Tongue (tissue), 2 donors: ENCODE measurements around the gene OPN5. TPM values are rescaled to one million over a fixed set of nuclear protein-coding genes. Genes with fewer than 3 reads are reported as not detected.
"Not testable (repeated sequence)": the region's sequence is repeated elsewhere in the genome, so short reads cannot be mapped to it uniquely, and the experiment has no call there.

ENCODE experiments used
- DNase-seq: peaks from one replicate; pipeline ENCODE4 v3.0.0-alpha.2; 2015
- total RNA-seq: library from RNA; depleted of rRNA; stranded (reverse); fragments of >200 nt; gene quantifications from one replicate; pipeline ENCODE4 v1.2.3, GENCODE V29; 2014

OPN5 gene, protein sequence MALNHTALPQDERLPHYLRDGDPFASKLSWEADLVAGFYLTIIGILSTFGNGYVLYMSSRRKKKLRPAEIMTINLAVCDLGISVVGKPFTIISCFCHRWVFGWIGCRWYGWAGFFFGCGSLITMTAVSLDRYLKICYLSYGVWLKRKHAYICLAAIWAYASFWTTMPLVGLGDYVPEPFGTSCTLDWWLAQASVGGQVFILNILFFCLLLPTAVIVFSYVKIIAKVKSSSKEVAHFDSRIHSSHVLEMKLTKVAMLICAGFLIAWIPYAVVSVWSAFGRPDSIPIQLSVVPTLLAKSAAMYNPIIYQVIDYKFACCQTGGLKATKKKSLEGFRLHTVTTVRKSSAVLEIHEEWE
- not detected for total RNA-seq

GRCh38 chr6:47781732-47782131 lies at the start of gene OPN5:
TSS of gene OPN5 (plus strand) at chr6:47782032. CDS start at chr6:47782067, 35 bp downstream.
- no peak for DNase-seq

DNA sequence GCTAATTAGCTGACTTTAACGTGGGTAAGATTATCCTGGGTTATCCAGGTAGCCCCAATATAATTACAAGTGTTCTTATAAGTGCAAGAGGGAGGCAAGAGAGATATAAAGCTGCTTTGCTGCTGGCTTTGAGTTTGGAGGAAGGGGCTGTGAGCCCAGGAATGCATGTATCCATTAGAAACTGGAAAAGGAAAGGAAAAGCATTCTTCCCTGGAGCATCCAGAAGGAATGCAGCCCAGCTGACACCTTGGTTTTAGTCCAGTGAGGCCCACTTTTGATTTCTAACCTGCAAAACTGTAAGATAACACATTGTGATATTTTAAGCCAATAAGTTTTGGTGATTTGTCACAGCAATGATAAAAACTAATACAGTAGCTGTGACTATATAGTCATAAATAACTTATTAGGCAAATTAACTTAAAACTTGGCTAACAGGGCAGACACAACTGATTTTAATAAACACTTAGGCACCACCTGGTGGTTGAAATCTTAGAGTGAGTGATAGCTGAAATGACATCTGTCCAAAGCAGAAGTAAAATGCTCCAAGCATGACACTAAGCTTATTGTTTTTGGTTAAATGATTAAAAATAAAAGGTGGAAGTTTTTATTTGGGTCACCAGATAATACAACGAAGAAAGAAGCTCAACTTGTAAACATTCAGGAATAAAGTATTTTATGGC lies 47.8 kb upstream of the OPN5 start:
- no peak for DNase-seq

DNA sequence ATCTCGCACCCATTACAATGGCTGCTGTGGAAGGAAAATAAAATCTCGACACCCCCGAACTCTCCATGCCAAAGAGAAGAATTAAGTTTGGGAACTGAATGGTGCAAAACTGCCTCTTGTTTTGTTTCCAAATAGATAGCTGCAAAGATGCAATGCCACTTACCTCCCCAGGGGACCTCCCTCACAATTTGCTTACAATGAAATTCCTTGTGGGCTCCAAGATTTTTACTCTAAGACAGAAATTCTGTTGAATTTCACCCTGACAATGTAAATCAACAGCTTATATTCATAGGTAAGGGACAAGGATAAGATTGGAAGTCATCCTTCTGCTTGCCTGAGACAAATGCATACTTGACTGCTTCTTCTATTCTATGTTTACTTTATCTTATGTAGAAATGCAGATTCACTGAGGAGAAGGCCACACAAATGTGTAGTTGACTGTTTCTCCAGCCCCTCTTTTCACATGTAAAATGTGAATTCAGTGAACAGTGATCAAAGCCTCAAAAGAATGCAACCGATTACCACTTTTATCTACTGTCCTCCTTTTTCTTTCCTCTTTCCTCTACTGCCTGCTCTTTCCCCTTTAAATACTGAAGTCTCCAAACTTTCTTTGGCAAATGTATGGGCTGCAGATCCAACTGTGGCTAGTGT lies 46.9 kb upstream of the OPN5 start:
- no peak for DNase-seq

GRCh38 chr6:47736083-47736700 lies 45.6 kb upstream of the OPN5 start:
- DNase-seq, result no peak

- no peak for DNase-seq
Observed at GRCh38 chr6:47737406-47737805, 44.4 kb upstream of the OPN5 start.

DNA sequence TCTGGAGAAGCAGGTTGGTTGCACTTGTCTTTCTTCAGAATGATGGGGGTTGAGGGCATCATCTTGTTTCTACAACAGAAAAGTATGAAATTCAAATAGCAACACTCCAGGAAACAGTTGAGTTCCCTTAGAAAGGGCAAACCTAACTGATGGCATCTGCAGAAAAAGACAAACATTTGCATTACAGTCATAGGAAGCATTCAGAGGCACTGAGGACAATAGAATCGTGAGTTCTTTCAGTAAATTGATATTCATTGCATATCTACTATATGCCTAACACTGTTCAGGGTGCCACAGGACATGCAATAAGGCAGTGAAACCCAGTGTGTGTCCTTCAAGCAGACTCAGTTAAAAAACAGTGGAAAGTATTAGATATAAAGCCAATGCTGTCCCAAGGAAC lies 41.1 kb upstream of the OPN5 start:
- DNase-seq, result no peak

DNA sequence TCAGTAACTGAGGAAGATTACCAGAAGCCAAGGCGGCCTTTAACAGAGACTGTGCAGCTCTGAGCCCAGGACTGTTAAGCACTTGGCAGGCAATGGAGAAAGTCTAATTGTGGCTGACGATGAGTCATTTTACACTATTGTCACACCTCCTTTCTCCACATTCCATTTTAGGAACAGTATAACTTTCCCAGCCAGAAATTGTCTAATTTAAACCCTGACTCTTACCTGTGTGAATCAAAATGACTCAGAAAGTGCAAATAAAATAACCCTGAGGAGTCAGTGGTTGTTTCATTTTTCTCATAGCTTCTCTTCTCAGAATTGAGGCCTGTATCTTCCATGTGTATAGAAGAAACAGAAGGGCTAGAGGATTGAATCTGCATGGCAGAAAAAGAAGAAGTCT lies 40.0 kb upstream of the OPN5 start:
- DNase-seq, result no peak

DNA sequence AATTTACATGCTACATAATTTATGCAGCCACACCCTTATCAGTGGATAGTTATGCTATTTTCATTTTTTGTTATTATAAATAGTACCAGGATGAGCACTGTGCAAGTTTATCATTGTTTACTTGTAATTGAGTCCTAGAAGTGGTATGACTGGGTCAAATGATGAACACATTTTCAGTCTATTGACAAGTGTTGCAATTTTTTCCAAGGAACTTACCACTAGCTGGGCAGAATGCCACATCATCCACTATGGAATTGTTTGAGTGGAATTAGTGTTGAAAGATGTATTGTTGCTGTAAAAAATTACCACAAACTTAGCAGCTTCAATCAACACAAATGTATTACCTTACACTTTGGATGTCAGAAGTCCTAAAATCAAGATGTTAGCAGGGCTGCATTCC lies 38.1 kb upstream of the OPN5 start:
- no peak for DNase-seq

- not testable (repeated sequence) for DNase-seq
Observed at GRCh38 chr6:47745269-47745668, 36.6 kb upstream of the OPN5 start.

GRCh38 chr6:47749757-47750156 lies 32.1 kb upstream of the OPN5 start:
- no peak for DNase-seq

DNA sequence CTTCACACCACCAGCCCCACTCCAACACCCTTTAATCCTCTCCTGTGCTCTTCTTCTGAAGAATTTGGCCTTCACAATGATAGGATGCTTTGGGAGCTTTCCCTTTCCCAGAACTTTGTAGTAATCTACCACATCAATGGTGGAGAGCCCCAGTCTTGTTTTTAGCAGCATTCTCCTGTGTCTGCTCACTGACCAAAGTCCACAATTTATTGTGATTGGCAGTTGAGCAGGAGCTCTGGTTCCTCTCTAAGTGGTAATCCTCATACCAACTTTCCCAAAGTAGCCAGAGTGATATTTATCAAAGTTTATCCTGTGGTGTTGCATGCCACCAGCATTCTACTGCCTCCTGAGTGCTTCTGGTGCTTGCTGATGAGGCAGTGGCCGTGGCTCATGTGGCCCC lies 29.0 kb upstream of the OPN5 start:
- DNase-seq, result no peak

GRCh38 chr6:47759364-47759763 lies 22.5 kb upstream of the OPN5 start:
- DNase-seq, result no peak

DNA sequence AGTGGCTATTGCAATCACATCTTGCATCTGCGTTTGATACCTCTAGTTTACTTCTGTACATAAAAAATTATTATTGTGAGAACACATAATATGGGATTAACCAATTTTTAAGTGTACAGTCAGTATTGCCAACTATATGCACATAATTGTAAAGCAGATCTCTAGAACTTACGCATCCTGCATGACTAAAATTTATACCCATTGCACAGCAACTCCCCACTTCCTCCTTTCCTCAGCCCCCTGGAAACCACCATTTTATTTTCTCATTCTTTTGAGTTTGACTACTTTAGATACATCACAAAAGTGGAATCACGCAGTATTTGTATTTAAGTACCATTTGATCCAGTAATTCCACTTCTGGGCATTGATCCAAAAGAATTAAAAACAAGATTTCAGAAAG lies 19.3 kb upstream of the OPN5 start:
- DNase-seq, result no peak

- no peak for DNase-seq
Observed at GRCh38 chr6:47766445-47766844, 15.4 kb upstream of the OPN5 start.

GRCh38 chr6:47767102-47767501 lies 14.7 kb upstream of the OPN5 start:
- DNase-seq, result no peak

- no peak for DNase-seq
Observed at GRCh38 chr6:47769982-47770381, 11.8 kb upstream of the OPN5 start.

DNA sequence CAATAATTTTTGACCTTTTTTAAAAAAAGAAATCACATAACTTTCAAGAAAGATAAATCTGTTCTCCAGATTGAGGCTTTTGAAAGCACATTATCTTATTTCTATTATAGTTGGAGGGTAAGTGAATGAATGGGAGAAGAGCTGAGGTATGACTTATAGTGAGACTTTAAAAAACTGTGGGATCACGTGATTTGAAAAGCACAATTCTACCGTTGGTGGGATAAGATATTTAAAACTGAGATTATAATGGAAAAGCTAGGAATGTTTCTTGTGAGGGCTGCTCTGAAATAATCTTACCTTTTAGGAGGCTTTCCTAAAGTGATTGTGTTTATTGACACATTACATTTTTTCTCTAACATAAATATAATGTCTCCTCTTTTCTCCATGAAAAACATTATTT lies 9.5 kb upstream of the OPN5 start:
- no peak for DNase-seq

DNA sequence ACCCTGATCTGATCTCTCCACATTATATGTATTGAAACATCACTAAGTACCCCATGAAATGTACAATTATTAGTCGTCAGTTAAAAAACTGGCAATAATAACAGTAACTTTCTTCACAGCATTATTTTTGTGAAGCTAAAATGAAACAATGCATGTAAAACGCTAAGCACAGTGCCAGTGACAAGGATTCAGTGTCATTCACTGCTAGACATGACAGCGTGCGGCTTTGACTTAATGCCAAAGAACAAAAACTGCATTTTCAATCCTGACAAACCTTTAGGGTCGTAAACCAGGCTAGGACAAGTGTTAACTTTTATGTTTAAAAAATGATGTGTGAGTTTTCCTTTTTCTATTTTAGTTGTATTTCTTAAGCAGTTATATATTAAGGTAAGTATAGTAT lies 8.8 kb upstream of the OPN5 start:
- no peak for DNase-seq

- DNase-seq, result peak; percentile 73
Observed at GRCh38 chr6:47780510-47781356, 1.1 kb upstream of the OPN5 start.

- DNase-seq, result no peak
Observed at GRCh38 chr6:47785182-47785581, 3.4 kb downstream of the OPN5 start.

GRCh38 chr6:47787620-47788497 lies 6.0 kb downstream of the OPN5 start:
- DNase-seq, result peak; percentile 86
